Midbrain (tissue), 1 donor: ENCODE data around the gene VENTX.
A peak's percentile ranks its signal among the peaks of the same experiment; 100 is the strongest.

ENCODE experiments used
- DNase-seq: peaks from one replicate; lab custom pipeline; 2025; lab: John Stamatoyannopoulos, UW

Gene VENTX

GRCh38 chr10:133271521-133272300 lies 34.1 kb downstream of the VENTX start:
- DNase-seq: no peak

- no peak for DNase-seq
Observed at GRCh38 chr10:133272301-133272963, 34.8 kb downstream of the VENTX start.

GRCh38 chr10:133272964-133273420 lies 35.3 kb downstream of the VENTX start:
- DNase-seq: no peak

GRCh38 chr10:133273534-133274143 lies 36.0 kb downstream of the VENTX start:
- no peak for DNase-seq

- no peak for DNase-seq
Observed at GRCh38 chr10:133274751-133275683, 37.4 kb downstream of the VENTX start.

GRCh38 chr10:133275684-133276092 lies 38.0 kb downstream of the VENTX start:
- no peak for DNase-seq

GRCh38 chr10:133276100-133276434 lies 38.4 kb downstream of the VENTX start:
- no peak for DNase-seq

GRCh38 chr10:133276435-133277201 lies 39.0 kb downstream of the VENTX start, which contains the start of gene ADAM8:
ADAM8 (minus strand) TSS chr10:133276868; CDS start chr10:133276817, 51 bp downstream.
- DNase-seq: no peak

GRCh38 chr10:133277277-133277992 lies 39.8 kb downstream of the VENTX start:
- no peak for DNase-seq

- DNase-seq: no peak
Observed at GRCh38 chr10:133277993-133278576, 40.4 kb downstream of the VENTX start.

- peak; percentile 1 for DNase-seq
Observed at GRCh38 chr10:133278577-133279265, 41.1 kb downstream of the VENTX start.

- DNase-seq: no peak
Observed at GRCh38 chr10:133279326-133280226, 41.9 kb downstream of the VENTX start.

GRCh38 chr10:133280391-133281059 lies 42.9 kb downstream of the VENTX start:
- no peak for DNase-seq

- no peak for DNase-seq
Observed at GRCh38 chr10:133281084-133281483, 43.4 kb downstream of the VENTX start.

GRCh38 chr10:133281628-133282372 lies 44.1 kb downstream of the VENTX start:
- no peak for DNase-seq

GRCh38 chr10:133282846-133283390 lies 45.3 kb downstream of the VENTX start:
- no peak for DNase-seq

- no peak for DNase-seq
Observed at GRCh38 chr10:133283931-133284330, 46.3 kb downstream of the VENTX start.
